CD4-positive, alpha-beta T cell (primary cell): ENCODE measurements around the gene HK3. TPM values are rescaled to one million over a fixed set of nuclear protein-coding genes. Genes with fewer than 3 reads are reported as not detected.

Experiments used
- ATAC-seq: fragments of 200-7000 bp; cut with Tn5 transposase; one replicate; pipeline ENCODE4 v1.10.0; 2022; ENCODE audit warnings: mild to moderate bottlenecking; ENCODE audit not compliant: poor library complexity
- CTCF ChIA-PET: fragments of 350-600 bp; sonication (Branson Sonifier 250); formaldehyde crosslinking; loops from one replicate; lab custom pipeline; 2021; ENCODE audit warnings: antibody characterized with exemption, inconsistent platforms; lab: Charles Lee
- POLR2A ChIA-PET: fragments of 350-600 bp; sonication (Branson Sonifier 250); formaldehyde crosslinking; loops from one replicate; lab custom pipeline; 2021; ENCODE audit warnings: antibody characterized with exemption, inconsistent platforms; lab: Charles Lee
- DNase-seq, 14 experiments: peaks; one replicate each; pipeline ENCODE4 v3.0.0-alpha.2; 2013 to 2020; ENCODE audit warnings: mixed read lengths in 2 of 14
- H3K27ac ChIP-seq, 2 donors: one replicate each; pipeline versions ENCODE4 v1.5.1 to v1.7.0; 2013; ENCODE audit warnings: low read length in 2 of 2, low read depth in 1 of 2, mild to moderate bottlenecking in 1 of 2
- H3K27me3 ChIP-seq, 2 experiments: 1 replicate in 1 of 2; 2 replicates in 1 of 2; pipeline versions ENCODE4 v1.6.1 to v1.7.0; 2013; ENCODE audit warnings: low read length in 2 of 2, control low read depth in 1 of 2, mild to moderate bottlenecking in 1 of 2, moderate library complexity in 1 of 2; ENCODE audit not compliant: insufficient read depth in 2 of 2, control insufficient read depth in 1 of 2
- H3K36me3 ChIP-seq: one replicate; pipeline ENCODE4 v1.6.1; 2013; ENCODE audit warnings: low read length, control low read depth; ENCODE audit not compliant: insufficient read depth
- H3K4me1 ChIP-seq: one replicate; pipeline ENCODE4 v1.6.1; 2013; ENCODE audit warnings: low read length, control low read depth; ENCODE audit not compliant: insufficient read depth
- H3K4me3 ChIP-seq: one replicate; pipeline ENCODE4 v1.5.1; 2013; ENCODE audit warnings: mild to moderate bottlenecking, low read length, moderate library complexity
- H3K9me3 ChIP-seq, 2 experiments: 1 replicate in 1 of 2; 2 replicates in 1 of 2; pipeline versions ENCODE4 v1.6.1 to v1.7.0; 2013; ENCODE audit warnings: low read length in 2 of 2, mild to moderate bottlenecking in 2 of 2, control low read depth in 1 of 2, moderate library complexity in 1 of 2; ENCODE audit not compliant: control insufficient read depth in 1 of 2, insufficient read depth in 1 of 2
- H3K27ac Mint-ChIP-seq: one replicate; pipeline ENCODE4 v1.8.0; 2020; ENCODE audit warnings: mixed read lengths
- H3K27me3 Mint-ChIP-seq: one replicate; pipeline ENCODE4 v1.8.0; 2021; ENCODE audit warnings: mixed read lengths
- H3K36me3 Mint-ChIP-seq: one replicate; pipeline ENCODE4 v1.8.0; 2021; ENCODE audit warnings: low read depth, mixed read lengths
- H3K4me1 Mint-ChIP-seq: one replicate; pipeline ENCODE4 v1.8.0; 2021; ENCODE audit warnings: low read depth, mixed read lengths
- H3K4me3 Mint-ChIP-seq: one replicate; pipeline ENCODE4 v1.8.0; 2020; ENCODE audit warnings: mild to moderate bottlenecking, mixed read lengths
- H3K9me3 Mint-ChIP-seq: one replicate; pipeline ENCODE4 v1.8.0; 2020; ENCODE audit warnings: mixed read lengths
- CTCF ChIP-seq: fragments of 200-600 bp; IDR thresholded peaks from one replicate; pipeline ENCODE4 v1.8.0; 2022; ENCODE audit warnings: antibody characterized with exemption, mild to moderate bottlenecking
- intact Hi-C, 2 experiments: fragments of 100-400 bp; cut with DNase I in 1 of 2; cut with micrococcal nuclease in 1 of 2; formaldehyde crosslinking; loops; one replicate each; pipeline versions ENCODE4 v1.15.1 to v1.9.0; 2023 to 2025; cut with DNase I, micrococcal nuclease
- total RNA-seq, 174 experiments: library from RNA in 2 of 174; stranded (reverse) in 2 of 174; gene quantifications; one replicate each; pipeline ENCODE4 v1.2.3 and lab custom pipeline; 2021 to 2026

The HK3 gene
- total RNA-seq, 2 experiments from 2014 or later = 0.74 to 1.2 TPM

GRCh38 chr5:176938472-176938871 is 39.3 kb upstream of the HK3 start:
- Mint-ChIP-seq H3K27me3 (no peaks in the 10 kb centered on the region), H3K27ac (no peak overlapping the region), H3K4me1 (no peaks in the 10 kb centered on the region), H3K4me3 (no peak overlapping the region), H3K9me3 (no peaks in the 10 kb centered on the region), H3K36me3 (peaks cover 85% of the 10 kb centered on the region)
- Histone ChIP-seq H3K4me3 (no peak overlapping the region), H3K4me1 (no peaks in the 10 kb centered on the region), H3K36me3 (peaks cover 57% of the 10 kb centered on the region), H3K27ac (no peak overlapping the region), H3K9me3 (no peaks in the 10 kb centered on the region), H3K27me3 (no peaks in the 10 kb centered on the region)
- DNase-seq (no peak), ATAC-seq (no peak)
- ChIA-PET CTCF (interaction anchor here (0.7 to 1.2 kb wide), 2 partner anchors 12 to 56 kb away, joined by 3 to 5 read pairs; no protein-coding TSS in a partner anchor), POLR2A (no interaction called here)
- no peak for TF ChIP-seq CTCF
- intact Hi-C loops = no loop called here

- H3K27me3 Mint-ChIP-seq = no peaks in the 10 kb centered on the region
These were observed 35.9 kb upstream of the HK3 start for GRCh38 chr5:176935017-176935416.

GRCh38 chr5:176934309-176934930 is 35.3 kb upstream of the HK3 start:
- Mint-ChIP-seq H3K27ac (no peak overlapping the region), H3K36me3 (peaks cover 83% of the 10 kb centered on the region), H3K27me3 (no peaks in the 10 kb centered on the region), H3K9me3 (no peaks in the 10 kb centered on the region), H3K4me1 (peaks cover 20% of the 10 kb centered on the region), H3K4me3 (no peak overlapping the region)
- DNase-seq (no peak), ATAC-seq (no peak)
- no peaks in the 10 kb centered on the region for H3K4me1 ChIP-seq
- H3K36me3 ChIP-seq = peaks cover 42% of the 10 kb centered on the region
- H3K27me3 ChIP-seq = no peaks in the 10 kb centered on the region
- POLR2A ChIA-PET = no interaction called here
- H3K4me3 ChIP-seq = no peak overlapping the region
- intact Hi-C loops = no loop called here
- no peak for TF ChIP-seq CTCF
- CTCF ChIA-PET = interaction anchor here (0.6 kb wide), 1 partner anchor 1356 kb away, joined by 3 read pairs; no protein-coding TSS in a partner anchor
- no peaks in the 10 kb centered on the region for H3K9me3 ChIP-seq
- no peak overlapping the region for H3K27ac ChIP-seq

More at GRCh38 chr5:176935017-176935416, 35.9 kb upstream of the HK3 start:
- H3K9me3 ChIP-seq = no peaks in the 10 kb centered on the region
- H3K4me1 ChIP-seq = no peaks in the 10 kb centered on the region
- CTCF ChIA-PET = no interaction called here
- H3K36me3 ChIP-seq = peaks cover 45% of the 10 kb centered on the region
- POLR2A ChIA-PET = no interaction called here
- intact Hi-C loops = no loop called here
- ATAC-seq (no peak), DNase-seq (no peak)
- Mint-ChIP-seq H3K9me3 (no peaks in the 10 kb centered on the region), H3K4me1 (peaks cover 14% of the 10 kb centered on the region), H3K36me3 (peaks cover 85% of the 10 kb centered on the region), H3K27ac (no peak overlapping the region), H3K4me3 (no peak overlapping the region)
- no peak overlapping the region for H3K27ac ChIP-seq
- no peak overlapping the region for H3K4me3 ChIP-seq
- no peak for TF ChIP-seq CTCF
- no peaks in the 10 kb centered on the region for H3K27me3 ChIP-seq
